Prostate gland (tissue), 2 donors: Measurements from ENCODE around the gene RAVER1. TPM values are rescaled to one million over a fixed set of nuclear protein-coding genes. Genes with fewer than 3 reads are reported as not detected.
"Not testable (repeated sequence)": the region's sequence is repeated elsewhere in the genome, so short reads cannot be mapped to it uniquely, and the experiment has no call there.

Experiments used
- DNase-seq: peaks from one replicate; pipeline ENCODE4 v3.0.0-alpha.2; 2019; ENCODE audit warnings: low spot score
- H3K27ac ChIP-seq, 2 donors: fragments of 200-600 bp; sonication (generic); 2 replicates each; pipeline ENCODE4 v1.5.1; 2017 to 2019
- H3K27me3 ChIP-seq: fragments of 200-600 bp; sonication (generic); replicated peaks from 2 replicates; pipeline ENCODE4 v1.5.1; 2019; ENCODE audit not compliant: insufficient read depth
- H3K36me3 ChIP-seq, 2 donors: fragments of 200-600 bp; sonication (generic); 1 replicate in 1 of 2; 2 replicates in 1 of 2; pipeline versions ENCODE4 v1.5.1 to v1.8.1; 2017 to 2019
- H3K4me1 ChIP-seq: fragments of 200-600 bp; sonication (generic); replicated peaks from 2 replicates; pipeline ENCODE4 v1.5.1; 2019
- H3K4me3 ChIP-seq, 2 donors: fragments of 200-600 bp; sonication (generic); 2 replicates each; pipeline ENCODE4 v1.5.1; 2017 to 2019
- H3K9me3 ChIP-seq: fragments of 200-600 bp; sonication (generic); 2 replicates; pipeline ENCODE4 v1.5.1; 2017
- CTCF ChIP-seq, 4 experiments: fragments of 200-600 bp in 2 of 4; fragments of 450-650 bp in 2 of 4; sonication (generic) in 2 of 4; IDR thresholded peaks; 1 replicate in 3 of 4; 2 replicates in 1 of 4; pipeline ENCODE4 v1.5.1; 2016 to 2019; ENCODE audit warnings: antibody characterized with exemption in 4 of 4, mild to moderate bottlenecking in 2 of 4, moderate library complexity in 2 of 4
- POLR2A ChIP-seq: fragments of 450-650 bp; IDR thresholded peaks from one replicate; pipeline ENCODE4 v1.6.1; 2016; ENCODE audit warnings: antibody characterized with exemption, mild to moderate bottlenecking
- POLR2AphosphoS5 ChIP-seq: sonication (generic); formaldehyde crosslinking; IDR thresholded peaks from one replicate; pipeline ENCODE4 v1.6.1; 2017; ENCODE audit warnings: antibody characterized with exemption
- WGBS: methylation state at CpG from one replicate; pipeline ENCODE4 v1.1.5; 2018; 5-methylcytosine and 5-hydroxymethylcytosine counted together
- intact Hi-C: fragments of 100-400 bp; cut with DNase I; formaldehyde crosslinking; loops from one replicate; pipeline ENCODE4 v1.14.2; 2022
- total RNA-seq, 2 donors: library from RNA; depleted of rRNA; stranded (reverse); fragments of >200 nt; gene quantifications; one replicate each; pipeline ENCODE4 v1.1.0, GENCODE V29; 2016

The RAVER1 gene
- total RNA-seq, 2 donors from 2014 or later = 50.2 to 53.2 TPM

DNA sequence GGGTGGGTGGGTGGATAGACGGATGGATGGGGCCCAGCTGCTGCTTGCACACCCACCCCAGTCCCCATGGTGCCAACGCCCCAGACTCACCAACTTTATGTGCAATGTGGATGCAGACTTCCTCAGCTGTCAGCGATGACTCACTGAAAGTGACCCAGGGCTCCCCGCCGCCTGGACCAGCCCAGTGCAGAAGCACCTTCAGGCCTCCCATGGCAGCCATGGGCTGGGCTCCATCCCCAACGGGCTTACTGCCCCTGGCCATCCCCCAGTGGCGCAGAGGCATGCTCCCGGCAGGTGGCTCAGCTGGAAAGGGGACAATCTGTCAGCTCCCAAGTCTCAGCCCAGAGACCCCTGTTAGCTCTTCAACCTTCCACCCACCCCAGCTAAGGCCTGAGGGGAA, 44.8 kb upstream of the RAVER1 start:
- Histone ChIP-seq H3K27me3 (no peaks in the 10 kb centered on the region), H3K27ac (no peak overlapping the region), H3K4me1 (no peaks in the 10 kb centered on the region), H3K36me3 (no peaks in the 10 kb centered on the region), H3K4me3 (no peak overlapping the region), H3K9me3 (no peaks in the 10 kb centered on the region)
- intact Hi-C loops = no loop called here
- DNase-seq = no peak
- WGBS = 90% methylated on average over 5 of the region's 8 CpGs
- TF ChIP-seq CTCF (IDR thresholded peaks at IDR 0.05) (no peak), POLR2AphosphoS5 (no peak), POLR2A (no peak)

DNA sequence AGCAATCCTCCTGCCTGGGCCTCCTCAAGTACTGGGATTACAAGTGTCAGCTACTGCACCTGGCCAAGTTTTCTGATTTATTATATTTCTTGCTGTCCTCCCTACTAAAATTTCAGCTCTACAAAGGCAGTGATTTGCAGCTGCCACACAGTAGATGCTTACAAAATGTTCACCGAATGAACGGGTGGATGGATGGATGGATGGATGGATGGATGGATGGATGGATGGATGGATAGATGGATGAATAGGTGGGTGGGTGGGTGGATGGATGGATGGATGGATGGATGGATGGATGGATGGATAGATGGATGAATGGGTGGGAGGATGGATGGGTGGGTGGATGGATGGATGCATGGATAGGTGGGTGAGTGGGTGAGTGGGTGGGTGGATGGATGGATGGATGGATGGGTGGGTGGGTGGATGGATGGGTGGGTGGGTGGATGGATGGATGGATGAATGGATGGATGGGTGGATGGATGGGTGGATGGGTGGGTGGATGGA, 43.9 kb upstream of the RAVER1 start:
- H3K4me1 ChIP-seq, H3K36me3 ChIP-seq, H3K4me3 ChIP-seq, DNase-seq, intact Hi-C loops, H3K9me3 ChIP-seq, H3K27me3 ChIP-seq, H3K27ac ChIP-seq: not testable (repeated sequence)
- 99% methylated on average over 2 of the region's 2 CpGs for WGBS

DNA sequence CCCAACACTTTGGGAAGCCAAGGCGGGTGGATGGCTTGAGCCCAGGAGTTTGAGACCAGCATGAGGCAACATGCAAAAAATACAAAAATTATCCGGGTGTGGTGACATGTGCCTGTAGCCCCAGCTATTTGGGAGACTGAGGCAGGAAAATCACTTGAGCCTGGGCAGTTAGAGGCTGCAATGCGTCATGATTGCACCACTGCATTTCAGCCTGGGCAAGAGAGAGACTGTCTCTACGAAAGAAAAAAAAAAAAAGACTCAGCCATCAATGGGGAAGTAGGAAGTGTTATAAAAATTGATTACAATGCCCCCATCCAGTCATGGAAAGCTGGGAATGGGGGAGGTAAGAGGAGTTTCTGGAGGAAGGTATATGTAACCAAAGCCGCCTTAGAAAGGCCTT, 41.6 kb upstream of the RAVER1 start:
- no peak overlapping the region for H3K4me3 ChIP-seq
- no peak for DNase-seq
- H3K4me1 ChIP-seq = no peaks in the 10 kb centered on the region
- intact Hi-C loops = no loop called here
- H3K36me3 ChIP-seq = no peaks in the 10 kb centered on the region
- H3K9me3 ChIP-seq = no peaks in the 10 kb centered on the region
- H3K27me3 ChIP-seq = no peaks in the 10 kb centered on the region
- TF ChIP-seq POLR2AphosphoS5 (no peak), POLR2A (no peak), CTCF (IDR thresholded peaks at IDR 0.05) (no peak)
- 86% methylated on average over 5 of the region's 5 CpGs for WGBS
- no peak overlapping the region for H3K27ac ChIP-seq

GRCh38 chr19:10372690-10373089, 39.4 kb upstream of the RAVER1 start:
- intact Hi-C loops = no loop called here
- Histone ChIP-seq H3K4me1 (no peaks in the 10 kb centered on the region), H3K9me3 (no peaks in the 10 kb centered on the region), H3K27ac (no peak overlapping the region), H3K27me3 (no peaks in the 10 kb centered on the region), H3K36me3 (peaks cover 3 to 4% of the 10 kb centered on the region in 2 donors), H3K4me3 (no peak overlapping the region)
- TF ChIP-seq POLR2AphosphoS5 (no peak), CTCF (IDR thresholded peaks at IDR 0.05) (no peak)
- no peak for DNase-seq
- 93% methylated on average over 3 of the region's 3 CpGs for WGBS

DNA sequence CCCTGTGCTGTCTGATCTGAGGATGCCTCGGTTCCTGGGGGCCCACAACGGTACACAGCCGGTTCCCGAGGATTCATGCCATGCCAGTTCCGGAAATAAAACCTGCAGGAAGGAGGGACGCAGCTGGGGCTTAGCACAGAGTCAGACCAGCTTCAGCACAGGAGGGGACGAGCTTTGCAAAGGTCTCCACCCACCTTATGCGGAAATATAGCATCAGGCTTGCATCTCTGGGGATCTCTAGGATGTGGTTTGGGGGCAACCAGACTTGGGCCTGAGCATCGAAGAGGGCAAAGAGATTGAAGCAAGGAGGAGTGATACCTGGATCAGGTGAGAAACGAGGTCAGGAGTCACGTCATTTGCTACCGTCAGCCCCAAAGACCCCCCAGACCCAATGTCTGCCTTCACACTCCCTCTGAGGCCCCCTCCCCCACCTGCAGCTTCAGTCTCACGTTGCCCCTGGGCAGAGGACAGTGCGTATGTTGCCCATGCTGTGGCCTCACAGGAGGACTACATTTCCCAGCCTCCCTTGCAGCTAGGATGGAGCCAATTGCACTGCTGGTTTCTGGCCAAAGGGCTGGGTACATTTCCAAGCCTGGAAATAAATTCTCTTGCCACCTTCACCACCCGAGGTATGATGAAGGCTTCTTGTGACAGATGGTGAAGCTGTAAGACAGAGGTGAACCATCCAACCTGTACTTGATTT, 34.9 kb upstream of the RAVER1 start:
- Histone ChIP-seq H3K36me3 (peaks cover 3 to 21% of the 10 kb centered on the region in 2 donors), H3K27ac (no peak overlapping the region), H3K4me3 (no peak overlapping the region), H3K4me1 (no peaks in the 10 kb centered on the region), H3K9me3 (no peaks in the 10 kb centered on the region), H3K27me3 (no peaks in the 10 kb centered on the region)
- 91% methylated on average over 15 of the region's 15 CpGs for WGBS
- intact Hi-C loops = no loop called here
- no peak for TF ChIP-seq POLR2A
- TF ChIP-seq POLR2AphosphoS5 = no peak
- TF ChIP-seq CTCF (IDR thresholded peaks at IDR 0.05) = no peak
- no peak for DNase-seq

DNA sequence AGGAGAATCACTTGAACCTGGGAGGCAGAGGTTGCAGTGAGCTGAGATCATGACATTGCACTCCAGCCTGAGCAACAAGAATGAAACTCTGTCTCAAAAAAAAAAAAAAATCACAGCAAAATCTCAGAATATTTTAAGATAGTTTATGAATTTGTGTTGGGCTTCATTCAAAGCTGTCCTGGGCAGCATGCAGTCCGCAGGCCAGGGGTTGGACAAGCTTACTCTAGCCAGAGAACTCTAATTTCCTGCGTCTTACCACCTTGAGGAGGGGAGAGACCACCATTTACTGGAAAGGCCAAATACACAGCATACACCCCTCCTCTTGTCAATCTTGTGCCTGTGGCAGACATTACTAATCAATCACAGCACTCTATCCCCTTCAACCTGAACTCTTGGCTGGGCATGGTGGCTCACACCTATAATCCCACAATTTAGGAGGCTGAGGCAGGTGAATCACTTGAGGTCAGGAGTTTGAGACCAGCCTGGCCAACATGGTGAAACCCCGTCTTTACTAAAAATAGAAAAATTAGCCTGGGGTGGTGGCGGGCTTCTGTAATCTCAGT, 33.7 kb upstream of the RAVER1 start:
- H3K27me3 ChIP-seq, H3K4me1 ChIP-seq, H3K9me3 ChIP-seq, intact Hi-C loops, H3K27ac ChIP-seq, H3K4me3 ChIP-seq, DNase-seq: not testable (repeated sequence)
- WGBS = 96% methylated on average over 4 of the region's 4 CpGs
- H3K36me3 ChIP-seq = peaks cover 3 to 21% of the 10 kb centered on the region in 2 donors
